K562 (cell line): ENCODE results near the gene PCSK6. TPM values are rescaled to one million over a fixed set of nuclear protein-coding genes. Genes with fewer than 3 reads are reported as not detected.
A peak's percentile ranks its signal among the peaks of the same experiment; 100 is the strongest.

Experiments used
- DPF2 ChIP-seq: fragments of 450-650 bp; IDR thresholded peaks from 2 replicates; pipeline ENCODE4 v1.6.1; 2016
- FOXA1 ChIP-seq: fragments of 450-650 bp; IDR thresholded peaks from 2 replicates; pipeline ENCODE4 v1.6.1; 2016; ENCODE audit warnings: mild to moderate bottlenecking, borderline replicate concordance
- L3MBTL2 ChIP-seq: fragments of 450-650 bp; IDR thresholded peaks from 2 replicates; pipeline ENCODE4 v1.6.1; 2016; ENCODE audit warnings: mild to moderate bottlenecking, moderate library complexity
- MAFK ChIP-seq: IDR thresholded peaks from 2 replicates; pipeline ENCODE4 v1.6.1; 2011; ENCODE audit warnings: low read length, improper control_type of control experiment
- NFE2 ChIP-seq: IDR thresholded peaks from 2 replicates; pipeline ENCODE4 v1.6.1; 2014; ENCODE audit warnings: antibody characterized with exemption, low read depth
- POLR2G ChIP-seq: fragments of 200-400 bp; formaldehyde crosslinking; IDR thresholded peaks from 2 replicates; pipeline ENCODE4 v1.6.1; 2017; ENCODE audit warnings: low read depth, mild to moderate bottlenecking, antibody characterized with exemption, low read length, moderate library complexity
- POLR3G ChIP-seq: IDR thresholded peaks from 2 replicates; pipeline ENCODE4 v1.6.1; 2011; ENCODE audit not compliant: insufficient read length, insufficient replicate concordance; ENCODE audit errors: extremely low read depth
- RBBP5 ChIP-seq: fragments of 200-600 bp; sonication (generic); IDR thresholded peaks from 2 replicates; pipeline ENCODE4 v1.6.1; 2012; ENCODE audit warnings: borderline replicate concordance, mild to moderate bottlenecking, low read length, control low read depth, inconsistent platforms; ENCODE audit not compliant: insufficient read depth, poor library complexity, severe bottlenecking
- RBM22 ChIP-seq: fragments of 200-400 bp; formaldehyde crosslinking; IDR thresholded peaks from 2 replicates; pipeline ENCODE4 v1.6.1; 2018; ENCODE audit warnings: low read length, low read depth; ENCODE audit not compliant: poor library complexity, severe bottlenecking
- SMARCA4 ChIP-seq: fragments of 450-650 bp; IDR thresholded peaks from 2 replicates; pipeline ENCODE4 v1.6.1; 2016
- SMARCE1 ChIP-seq: fragments of 450-650 bp; IDR thresholded peaks from 2 replicates; pipeline ENCODE4 v1.7.1; 2016; ENCODE audit warnings: mild to moderate bottlenecking
- TFAM ChIP-seq: fragments of 250-450 bp; sonication (Bioruptor Pico); conservative IDR thresholded peaks from 2 replicates; pipeline ENCODE4 v1.5.0; 2021; ENCODE audit warnings: mild to moderate bottlenecking, moderate library complexity
- ZNF764 ChIP-seq: fragments of 250-450 bp; sonication (Bioruptor Pico); IDR thresholded peaks from 2 replicates; pipeline ENCODE4 v1.4.0; 2020; ENCODE audit warnings: low read depth, mild to moderate bottlenecking, moderate library complexity
- polyA plus RNA-seq, 8 experiments: library from polyadenylated mRNA; depleted of rRNA in 4 of 8; stranded (reverse) in 5 of 8; unstranded in 3 of 8; fragments of >200 nt; fragmentation: Nextera tagmentation in 2 of 8; fragmentation: Illumina TruSeq in 1 of 8; extraction: Ambion mirVana in 2 of 8; extraction: Trizol in 1 of 8; gene quantifications; 2 replicates each; pipeline versions ENCODE4 v1.2.1 to v1.2.3, GENCODE V29; 2011 to 2014; ENCODE audit warnings: inconsistent platforms in 1 of 8, missing spikeins in 1 of 8
- total RNA-seq, 7 experiments: library from RNA; depleted of rRNA in 6 of 7; stranded (reverse); fragments of >200 nt in 6 of 7; fragmentation: Illumina TruSeq in 2 of 7; extraction: Trizol in 2 of 7; gene quantifications; 2 replicates each; pipeline versions ENCODE4 v1.2.1 to v1.2.3, GENCODE V29; 2011 to 2021; ENCODE audit warnings: low replicate concordance in 1 of 7
- TF ChIP-seq, protein P1 (sequence below): fragments of 450-650 bp; IDR thresholded peaks from 2 replicates; pipeline ENCODE4 v1.6.1; 2016; ENCODE audit warnings: mild to moderate bottlenecking, moderate library complexity
- TF ChIP-seq, protein P2 (sequence below), 2 experiments: fragments of 450-650 bp; conservative IDR thresholded peaks; 2 replicates each; pipeline ENCODE4 v1.6.1; 2017; ENCODE audit warnings: mild to moderate bottlenecking in 2 of 2, moderate library complexity in 2 of 2

The PCSK6 gene
- total and polyA plus RNA-seq, 9 of the 15 experiments (the other 6 are each of a cell fraction or from before 2014, with no cell fraction given), result 2.2 to 32.6 (median 14.5) TPM

DNA sequence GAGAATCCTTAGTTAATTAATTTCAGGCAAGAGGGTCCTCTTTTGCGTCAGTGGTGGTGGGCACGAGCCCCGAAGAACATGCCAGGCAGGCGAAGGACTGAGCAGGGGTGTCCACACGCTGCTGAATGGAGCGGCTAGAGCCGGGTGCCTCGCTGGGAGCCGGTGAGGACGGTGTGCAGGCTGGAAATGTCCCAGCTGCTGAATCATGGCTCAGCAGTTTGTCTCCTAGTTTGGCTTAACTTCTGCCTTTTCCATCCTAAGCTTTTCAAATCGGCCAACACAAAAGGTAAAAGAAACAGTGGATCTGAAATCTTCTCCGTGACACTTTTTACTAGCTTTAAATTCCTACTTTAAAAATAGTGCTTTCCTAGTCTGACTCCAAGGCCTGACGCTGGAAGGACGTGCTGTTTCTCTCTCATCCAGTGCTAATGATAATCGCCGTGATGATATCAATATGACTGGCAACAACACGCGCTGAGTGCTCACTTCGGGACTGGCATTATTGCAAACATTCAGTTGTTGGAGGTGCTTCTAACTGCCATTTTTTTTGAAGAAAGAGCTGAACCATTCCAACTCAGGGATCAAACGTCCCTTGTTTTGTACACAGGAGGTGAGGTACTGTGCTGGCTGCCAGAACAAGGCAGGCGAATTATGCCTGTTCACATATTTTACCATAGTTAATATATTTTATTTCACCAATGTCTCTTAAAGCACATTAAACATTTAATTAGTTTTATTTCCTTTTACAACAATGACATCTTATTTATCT, 19.8 kb downstream of the PCSK6 start (continued):
- TF ChIP-seq, protein P1, sequence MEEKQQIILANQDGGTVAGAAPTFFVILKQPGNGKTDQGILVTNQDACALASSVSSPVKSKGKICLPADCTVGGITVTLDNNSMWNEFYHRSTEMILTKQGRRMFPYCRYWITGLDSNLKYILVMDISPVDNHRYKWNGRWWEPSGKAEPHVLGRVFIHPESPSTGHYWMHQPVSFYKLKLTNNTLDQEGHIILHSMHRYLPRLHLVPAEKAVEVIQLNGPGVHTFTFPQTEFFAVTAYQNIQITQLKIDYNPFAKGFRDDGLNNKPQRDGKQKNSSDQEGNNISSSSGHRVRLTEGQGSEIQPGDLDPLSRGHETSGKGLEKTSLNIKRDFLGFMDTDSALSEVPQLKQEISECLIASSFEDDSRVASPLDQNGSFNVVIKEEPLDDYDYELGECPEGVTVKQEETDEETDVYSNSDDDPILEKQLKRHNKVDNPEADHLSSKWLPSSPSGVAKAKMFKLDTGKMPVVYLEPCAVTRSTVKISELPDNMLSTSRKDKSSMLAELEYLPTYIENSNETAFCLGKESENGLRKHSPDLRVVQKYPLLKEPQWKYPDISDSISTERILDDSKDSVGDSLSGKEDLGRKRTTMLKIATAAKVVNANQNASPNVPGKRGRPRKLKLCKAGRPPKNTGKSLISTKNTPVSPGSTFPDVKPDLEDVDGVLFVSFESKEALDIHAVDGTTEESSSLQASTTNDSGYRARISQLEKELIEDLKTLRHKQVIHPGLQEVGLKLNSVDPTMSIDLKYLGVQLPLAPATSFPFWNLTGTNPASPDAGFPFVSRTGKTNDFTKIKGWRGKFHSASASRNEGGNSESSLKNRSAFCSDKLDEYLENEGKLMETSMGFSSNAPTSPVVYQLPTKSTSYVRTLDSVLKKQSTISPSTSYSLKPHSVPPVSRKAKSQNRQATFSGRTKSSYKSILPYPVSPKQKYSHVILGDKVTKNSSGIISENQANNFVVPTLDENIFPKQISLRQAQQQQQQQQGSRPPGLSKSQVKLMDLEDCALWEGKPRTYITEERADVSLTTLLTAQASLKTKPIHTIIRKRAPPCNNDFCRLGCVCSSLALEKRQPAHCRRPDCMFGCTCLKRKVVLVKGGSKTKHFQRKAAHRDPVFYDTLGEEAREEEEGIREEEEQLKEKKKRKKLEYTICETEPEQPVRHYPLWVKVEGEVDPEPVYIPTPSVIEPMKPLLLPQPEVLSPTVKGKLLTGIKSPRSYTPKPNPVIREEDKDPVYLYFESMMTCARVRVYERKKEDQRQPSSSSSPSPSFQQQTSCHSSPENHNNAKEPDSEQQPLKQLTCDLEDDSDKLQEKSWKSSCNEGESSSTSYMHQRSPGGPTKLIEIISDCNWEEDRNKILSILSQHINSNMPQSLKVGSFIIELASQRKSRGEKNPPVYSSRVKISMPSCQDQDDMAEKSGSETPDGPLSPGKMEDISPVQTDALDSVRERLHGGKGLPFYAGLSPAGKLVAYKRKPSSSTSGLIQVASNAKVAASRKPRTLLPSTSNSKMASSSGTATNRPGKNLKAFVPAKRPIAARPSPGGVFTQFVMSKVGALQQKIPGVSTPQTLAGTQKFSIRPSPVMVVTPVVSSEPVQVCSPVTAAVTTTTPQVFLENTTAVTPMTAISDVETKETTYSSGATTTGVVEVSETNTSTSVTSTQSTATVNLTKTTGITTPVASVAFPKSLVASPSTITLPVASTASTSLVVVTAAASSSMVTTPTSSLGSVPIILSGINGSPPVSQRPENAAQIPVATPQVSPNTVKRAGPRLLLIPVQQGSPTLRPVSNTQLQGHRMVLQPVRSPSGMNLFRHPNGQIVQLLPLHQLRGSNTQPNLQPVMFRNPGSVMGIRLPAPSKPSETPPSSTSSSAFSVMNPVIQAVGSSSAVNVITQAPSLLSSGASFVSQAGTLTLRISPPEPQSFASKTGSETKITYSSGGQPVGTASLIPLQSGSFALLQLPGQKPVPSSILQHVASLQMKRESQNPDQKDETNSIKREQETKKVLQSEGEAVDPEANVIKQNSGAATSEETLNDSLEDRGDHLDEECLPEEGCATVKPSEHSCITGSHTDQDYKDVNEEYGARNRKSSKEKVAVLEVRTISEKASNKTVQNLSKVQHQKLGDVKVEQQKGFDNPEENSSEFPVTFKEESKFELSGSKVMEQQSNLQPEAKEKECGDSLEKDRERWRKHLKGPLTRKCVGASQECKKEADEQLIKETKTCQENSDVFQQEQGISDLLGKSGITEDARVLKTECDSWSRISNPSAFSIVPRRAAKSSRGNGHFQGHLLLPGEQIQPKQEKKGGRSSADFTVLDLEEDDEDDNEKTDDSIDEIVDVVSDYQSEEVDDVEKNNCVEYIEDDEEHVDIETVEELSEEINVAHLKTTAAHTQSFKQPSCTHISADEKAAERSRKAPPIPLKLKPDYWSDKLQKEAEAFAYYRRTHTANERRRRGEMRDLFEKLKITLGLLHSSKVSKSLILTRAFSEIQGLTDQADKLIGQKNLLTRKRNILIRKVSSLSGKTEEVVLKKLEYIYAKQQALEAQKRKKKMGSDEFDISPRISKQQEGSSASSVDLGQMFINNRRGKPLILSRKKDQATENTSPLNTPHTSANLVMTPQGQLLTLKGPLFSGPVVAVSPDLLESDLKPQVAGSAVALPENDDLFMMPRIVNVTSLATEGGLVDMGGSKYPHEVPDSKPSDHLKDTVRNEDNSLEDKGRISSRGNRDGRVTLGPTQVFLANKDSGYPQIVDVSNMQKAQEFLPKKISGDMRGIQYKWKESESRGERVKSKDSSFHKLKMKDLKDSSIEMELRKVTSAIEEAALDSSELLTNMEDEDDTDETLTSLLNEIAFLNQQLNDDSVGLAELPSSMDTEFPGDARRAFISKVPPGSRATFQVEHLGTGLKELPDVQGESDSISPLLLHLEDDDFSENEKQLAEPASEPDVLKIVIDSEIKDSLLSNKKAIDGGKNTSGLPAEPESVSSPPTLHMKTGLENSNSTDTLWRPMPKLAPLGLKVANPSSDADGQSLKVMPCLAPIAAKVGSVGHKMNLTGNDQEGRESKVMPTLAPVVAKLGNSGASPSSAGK, result peak; percentile 8; the same call in 1 of the 2 replicates
- TF ChIP-seq, protein P2, sequence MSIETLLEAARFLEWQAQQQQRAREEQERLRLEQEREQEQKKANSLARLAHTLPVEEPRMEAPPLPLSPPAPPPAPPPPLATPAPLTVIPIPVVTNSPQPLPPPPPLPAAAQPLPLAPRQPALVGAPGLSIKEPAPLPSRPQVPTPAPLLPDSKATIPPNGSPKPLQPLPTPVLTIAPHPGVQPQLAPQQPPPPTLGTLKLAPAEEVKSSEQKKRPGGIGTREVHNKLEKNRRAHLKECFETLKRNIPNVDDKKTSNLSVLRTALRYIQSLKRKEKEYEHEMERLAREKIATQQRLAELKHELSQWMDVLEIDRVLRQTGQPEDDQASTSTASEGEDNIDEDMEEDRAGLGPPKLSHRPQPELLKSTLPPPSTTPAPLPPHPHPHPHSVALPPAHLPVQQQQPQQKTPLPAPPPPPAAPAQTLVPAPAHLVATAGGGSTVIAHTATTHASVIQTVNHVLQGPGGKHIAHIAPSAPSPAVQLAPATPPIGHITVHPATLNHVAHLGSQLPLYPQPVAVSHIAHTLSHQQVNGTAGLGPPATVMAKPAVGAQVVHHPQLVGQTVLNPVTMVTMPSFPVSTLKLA (conservative IDR thresholded peaks at IDR 0.05), result peak in 1 of 2 experiments; percentile 13; a peak in 1 of 4 replicates
- peak; percentile 88 for TF ChIP-seq NFE2
- TF ChIP-seq SMARCA4, result peak; percentile 51; the same call in 1 of the 2 replicates
- peak; percentile 42; the same call in 1 of the 2 replicates for TF ChIP-seq DPF2
- TF ChIP-seq POLR3G, result no peak
- TF ChIP-seq RBBP5, result peak; percentile 71
- TF ChIP-seq L3MBTL2, result peak; percentile 41; the same call in 1 of the 2 replicates
- no peak for TF ChIP-seq FOXA1
- TF ChIP-seq TFAM, result no peak
- no peak for TF ChIP-seq POLR2G
- TF ChIP-seq ZNF764 (CRISPR knock-in tag), result no peak
- 0 out of 2 replicates have a peak, but pooled peaks have one; percentile 15 for TF ChIP-seq SMARCE1
- TF ChIP-seq MAFK, result peak; percentile 59
- no peak for TF ChIP-seq RBM22
